Gastrocnemius medialis (tissue), 4 donors: Measurements from ENCODE around the gene LHPP. TPM values are rescaled to one million over a fixed set of nuclear protein-coding genes. Genes with fewer than 3 reads are reported as not detected.

Experiments used
- ATAC-seq, 2 donors: fragments of 150-250 bp; one replicate each; pipeline ENCODE4 v1.9.1; 2016
- DNase-seq, 2 donors: peaks; one replicate each; pipeline ENCODE4 v3.0.0-alpha.2; 2019
- H3K27ac ChIP-seq, 4 donors: fragments of 200-600 bp; sonication (generic); 1 replicate in 1 of 4; 2 replicates in 3 of 4; pipeline ENCODE4 v1.5.1; 2016 to 2018; ENCODE audit warnings: mild to moderate bottlenecking in 2 of 4, moderate library complexity in 1 of 4
- H3K27me3 ChIP-seq, 3 donors: fragments of 200-600 bp; sonication (generic) in 2 of 3; 1 replicate in 1 of 3; 2 replicates in 2 of 3; pipeline versions ENCODE4 v1.5.1 to v1.6.0; 2016 to 2019; ENCODE audit warnings: mild to moderate bottlenecking in 1 of 3, moderate library complexity in 1 of 3
- H3K36me3 ChIP-seq, 2 donors: fragments of 200-600 bp; sonication (generic) in 1 of 2; one replicate each; pipeline ENCODE4 v1.5.1; 2017 to 2018
- H3K4me1 ChIP-seq, 2 donors: fragments of 200-600 bp; sonication (generic) in 1 of 2; one replicate each; pipeline ENCODE4 v1.5.1; 2016 to 2017; ENCODE audit warnings: mild to moderate bottlenecking in 2 of 2
- H3K4me3 ChIP-seq, 4 donors: fragments of 200-600 bp; sonication (generic) in 3 of 4; 1 replicate in 1 of 4; 2 replicates in 3 of 4; pipeline ENCODE4 v1.5.1; 2016 to 2019; ENCODE audit warnings: mild to moderate bottlenecking in 2 of 4
- H3K9me3 ChIP-seq, 3 donors: fragments of 200-600 bp; sonication (generic) in 2 of 3; 1 replicate in 1 of 3; 2 replicates in 2 of 3; pipeline ENCODE4 v1.5.1; 2016 to 2019
- CTCF ChIP-seq, 5 experiments: fragments of 450-650 bp in 3 of 5; fragments of 200-600 bp in 2 of 5; sonication (generic) in 2 of 5; IDR thresholded peaks in 4 of 5; conservative IDR thresholded peaks in 1 of 5; 1 replicate in 4 of 5; 2 replicates in 1 of 5; pipeline ENCODE4 v1.5.1; 2016 to 2019; ENCODE audit warnings: antibody characterized with exemption in 5 of 5, mild to moderate bottlenecking in 3 of 5, moderate library complexity in 3 of 5
- POLR2A ChIP-seq, 2 donors: fragments of 450-650 bp; IDR thresholded peaks; one replicate each; pipeline ENCODE4 v1.6.1; 2017; ENCODE audit warnings: antibody characterized with exemption in 2 of 2, mild to moderate bottlenecking in 2 of 2, moderate library complexity in 2 of 2
- in situ Hi-C, 4 donors: fragments of 200-750 bp; cut with MboI; loops; one replicate each; pipeline versions ENCODE4 v1.15.0 to v1.8.0; 2017; ENCODE audit warnings: low sequenced_read_pairs in 4 of 4
- intact Hi-C: fragments of 100-400 bp; cut with DNase I; formaldehyde crosslinking; loops from one replicate; pipeline ENCODE4 v1.15.1; 2023; ENCODE audit warnings: low total_unique reads
- total RNA-seq, 4 donors: library from RNA; depleted of rRNA; stranded (reverse); fragments of >200 nt; gene quantifications; one replicate each; pipeline versions ENCODE4 v1.1.0 to v1.2.3, GENCODE V29; 2016

Gene LHPP
- total RNA-seq, 4 donors from 2014 or later, result 4.9 to 16.0 (median 12.2) TPM

GRCh38 chr10:124508907-124509454, 47.4 kb downstream of the LHPP start:
- Histone ChIP-seq H3K9me3 (no peaks in the 10 kb centered on the region), H3K4me1 (no peaks in the 10 kb centered on the region), H3K27ac (no peak overlapping the region), H3K4me3 (no peak overlapping the region), H3K36me3 (no peaks in the 10 kb centered on the region), H3K27me3 (no peaks in the 10 kb centered on the region)
- in situ Hi-C loops (no loop called here), intact Hi-C loops (no loop called here)
- no peak for DNase-seq
- ATAC-seq, result no peak
- TF ChIP-seq POLR2A (IDR thresholded peaks at IDR 0.05), result no peak
- TF ChIP-seq CTCF (IDR thresholded peaks at IDR 0.05 in 4 of 5, conservative IDR thresholded peaks at IDR 0.05 in 1 of 5), result no peak

- Histone ChIP-seq H3K9me3 (no peaks in the 10 kb centered on the region), H3K4me3 (no peak overlapping the region), H3K27ac (no peak overlapping the region), H3K36me3 (no peaks in the 10 kb centered on the region), H3K27me3 (no peaks in the 10 kb centered on the region), H3K4me1 (no peaks in the 10 kb centered on the region)
- TF ChIP-seq CTCF (IDR thresholded peaks at IDR 0.05 in 4 of 5, conservative IDR thresholded peaks at IDR 0.05 in 1 of 5), result no peak
- TF ChIP-seq POLR2A (IDR thresholded peaks at IDR 0.05), result no peak
- DNase-seq, result no peak
- intact Hi-C loops, result no loop called here
- in situ Hi-C loops, result no loop called here
- ATAC-seq, result no peak
Measured at GRCh38 chr10:124509880-124510632, 48.4 kb downstream of the LHPP start.

DNA sequence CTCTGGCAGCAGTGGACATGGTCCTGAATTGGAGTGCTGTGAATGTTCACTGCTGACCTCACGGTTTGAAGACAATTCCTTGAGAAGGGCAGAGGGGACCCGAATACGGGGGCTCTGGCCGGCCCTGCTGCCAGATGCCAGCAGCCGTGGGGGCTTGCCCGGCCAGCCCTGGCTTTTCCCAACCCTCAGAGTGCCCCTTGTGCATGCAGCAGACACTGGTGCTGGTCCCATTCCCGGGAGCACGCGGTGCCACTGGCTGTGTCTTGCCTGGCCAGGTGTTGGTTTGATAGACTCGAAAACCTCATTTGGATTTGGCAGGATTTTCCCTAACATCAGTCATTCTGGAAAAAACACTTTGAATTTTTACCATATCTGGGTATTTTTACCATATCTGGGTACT, 49.1 kb downstream of the LHPP start:
- intact Hi-C loops (no loop called here), in situ Hi-C loops (no loop called here)
- no peak overlapping the region for H3K27ac ChIP-seq
- no peak for DNase-seq
- no peaks in the 10 kb centered on the region for H3K27me3 ChIP-seq
- H3K4me3 ChIP-seq, result no peak overlapping the region
- no peaks in the 10 kb centered on the region for H3K4me1 ChIP-seq
- no peak for ATAC-seq
- H3K9me3 ChIP-seq, result no peaks in the 10 kb centered on the region
- no peaks in the 10 kb centered on the region for H3K36me3 ChIP-seq
- TF ChIP-seq POLR2A (IDR thresholded peaks at IDR 0.05), result no peak
- no peak for TF ChIP-seq CTCF (IDR thresholded peaks at IDR 0.05 in 4 of 5, conservative IDR thresholded peaks at IDR 0.05 in 1 of 5)

DNA sequence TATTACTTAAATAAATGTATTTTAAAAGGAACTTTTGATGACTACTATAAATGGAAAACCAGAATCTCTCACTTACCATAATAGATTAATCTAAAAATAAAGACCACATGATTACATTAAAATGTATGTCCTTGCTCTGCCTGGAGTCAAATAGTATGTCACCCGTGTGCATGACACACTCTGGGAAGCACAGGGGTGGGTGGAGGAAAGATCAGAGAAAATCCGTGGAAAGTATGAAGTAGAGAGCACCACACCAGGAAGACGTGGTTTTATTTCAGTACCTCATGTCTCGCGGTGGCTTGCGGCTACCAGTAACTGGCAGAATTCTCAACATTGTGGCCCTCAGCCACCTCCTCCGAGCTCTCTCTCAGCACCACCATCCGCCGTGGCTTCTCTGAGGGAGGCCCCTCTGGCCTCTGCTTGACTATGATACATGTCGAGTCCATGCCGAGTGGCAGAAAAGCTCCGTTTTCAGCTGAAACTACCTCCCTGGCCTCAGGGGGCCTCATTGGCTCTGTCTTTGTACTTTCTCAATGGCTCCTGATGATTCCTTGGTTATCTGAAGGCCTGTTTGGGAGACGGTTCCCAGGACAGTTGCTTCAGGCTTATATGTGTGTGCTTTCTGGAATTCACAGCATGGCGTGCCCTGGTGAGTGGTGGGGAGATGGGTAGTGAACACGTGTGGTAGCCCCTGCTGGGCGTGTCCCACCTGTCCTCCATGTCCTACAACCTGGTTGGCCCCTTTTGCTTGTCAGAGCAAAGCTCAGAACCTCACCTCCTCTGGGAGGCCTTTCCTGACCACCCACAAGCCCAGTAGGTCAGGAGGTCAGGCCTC, 49.8 kb downstream of the LHPP start:
- no peaks in the 10 kb centered on the region for H3K4me1 ChIP-seq
- intact Hi-C loops, result no loop called here
- TF ChIP-seq POLR2A (IDR thresholded peaks at IDR 0.05) (no peak), CTCF (IDR thresholded peaks at IDR 0.05 in 4 of 5, conservative IDR thresholded peaks at IDR 0.05 in 1 of 5) (no peak)

More for the DNA sequence above, 49.8 kb downstream of the LHPP start:
- no peak for DNase-seq
- Histone ChIP-seq H3K27ac (no peak overlapping the region), H3K4me3 (no peak overlapping the region), H3K36me3 (no peaks in the 10 kb centered on the region), H3K27me3 (no peaks in the 10 kb centered on the region), H3K9me3 (no peaks in the 10 kb centered on the region)
- in situ Hi-C loops, result no loop called here
- no peak for ATAC-seq
